H1 (cell line): Measurements from ENCODE around the gene PLCXD1. TPM values are rescaled to one million over a fixed set of nuclear protein-coding genes. Genes with fewer than 3 reads are reported as not detected.
A peak's percentile ranks its signal among the peaks of the same experiment; 100 is the strongest.

Experiments
- CTCF ChIA-PET: fragments of 300-600 bp; sonication (Branson Sonifier 250); formaldehyde crosslinking; loops from one replicate; lab custom pipeline; 2021; ENCODE audit not compliant: partially characterized antibody; lab: Charles Lee
- POLR2A ChIA-PET: fragments of 300-600 bp; sonication (Branson Sonifier 250); formaldehyde crosslinking; loops from one replicate; lab custom pipeline; 2021; ENCODE audit warnings: inconsistent platforms; ENCODE audit not compliant: partially characterized antibody; lab: Charles Lee
- DNase-seq, 2 experiments: peaks; one replicate each; pipeline versions ENCODE4 v3.0.0 to v3.0.0-alpha.2; 2010 to 2022; ENCODE audit warnings: low spot score in 2 of 2, low read depth in 1 of 2, mixed read lengths in 1 of 2
- FAIRE-seq: peaks from 2 replicates; lab custom pipeline; 2011; peaks lifted over from hg19 to GRCh38; lab: Jason Lieb, UNC
- H2AFZ ChIP-seq: 2 replicates; pipeline ENCODE4 v1.8.1; 2012; ENCODE audit warnings: low read length, inconsistent platforms
- H2AK5ac ChIP-seq: 2 replicates; pipeline ENCODE4 v1.6.1; 2013; ENCODE audit warnings: low read depth, low read length
- H2BK120ac ChIP-seq: replicated peaks from 2 replicates; pipeline ENCODE3; 2013; ENCODE audit warnings: low read depth, low read length, inconsistent platforms
- H2BK12ac ChIP-seq: 2 replicates; pipeline ENCODE4 v1.6.1; 2013; ENCODE audit warnings: low read depth, low read length
- H2BK15ac ChIP-seq: 2 replicates; pipeline ENCODE4 v1.6.1; 2013; ENCODE audit warnings: low read length
- H2BK20ac ChIP-seq: 2 replicates; pipeline ENCODE4 v1.6.1; 2013; ENCODE audit warnings: low read length
- H2BK5ac ChIP-seq: 2 replicates; pipeline ENCODE4 v1.6.1; 2013; ENCODE audit warnings: low read depth, low read length
- H3K14ac ChIP-seq: 2 replicates; pipeline ENCODE4 v1.6.1; 2013; ENCODE audit warnings: inconsistent platforms; ENCODE audit not compliant: insufficient read length
- H3K18ac ChIP-seq: 2 replicates; pipeline ENCODE4 v1.6.1; 2013; ENCODE audit warnings: low read length; ENCODE audit errors: extremely low read depth
- H3K23ac ChIP-seq: 2 replicates; pipeline ENCODE4 v1.6.1; 2013; ENCODE audit warnings: inconsistent platforms; ENCODE audit not compliant: insufficient read length
- H3K23me2 ChIP-seq: 2 replicates; pipeline ENCODE4 v1.6.1; 2013; ENCODE audit warnings: low read depth, low read length
- H3K27ac ChIP-seq: 2 replicates; pipeline ENCODE4 v1.6.1; 2011; ENCODE audit warnings: low read depth, low read length, inconsistent platforms
- H3K27me3 ChIP-seq, 4 experiments: replicated peaks in 1 of 4; 1 replicate in 1 of 4; 2 replicates in 3 of 4; pipeline versions ENCODE4 v1.6.1 to v1.8.1; 2011 to 2013; ENCODE audit warnings: low read length in 3 of 4, mild to moderate bottlenecking in 3 of 4, inconsistent platforms in 2 of 4, mixed read lengths in 2 of 4, moderate library complexity in 1 of 4; ENCODE audit not compliant: control insufficient read depth in 3 of 4, insufficient read depth in 3 of 4; ENCODE audit errors: extremely low read depth in 1 of 4
- H3K36me3 ChIP-seq, 4 experiments: 2 replicates each; pipeline versions ENCODE4 v1.6.1 to v1.8.1; 2011 to 2013; ENCODE audit warnings: mild to moderate bottlenecking in 4 of 4, low read length in 3 of 4, moderate library complexity in 2 of 4, control low read depth in 1 of 4, inconsistent platforms in 1 of 4; ENCODE audit not compliant: insufficient read depth in 4 of 4, control insufficient read depth in 2 of 4
- H3K4ac ChIP-seq: replicated peaks from 2 replicates; pipeline ENCODE3; 2013; ENCODE audit warnings: low read length, low read depth, mixed read lengths, inconsistent platforms; ENCODE audit not compliant: insufficient read length
- H3K4me1 ChIP-seq, 4 experiments: replicated peaks in 1 of 4; 1 replicate in 1 of 4; 2 replicates in 3 of 4; pipeline versions ENCODE4 v1.6.1 to v1.8.1; 2011 to 2013; ENCODE audit warnings: low read length in 3 of 4, inconsistent platforms in 2 of 4, mixed read lengths in 1 of 4; ENCODE audit not compliant: insufficient read depth in 4 of 4, control insufficient read depth in 3 of 4
- H3K4me2 ChIP-seq, 2 experiments: 2 replicates each; pipeline versions ENCODE4 v1.6.1 to v1.8.1; 2011 to 2013; ENCODE audit warnings: low read depth in 2 of 2, low read length in 2 of 2, control low read depth in 1 of 2, inconsistent platforms in 1 of 2, mild to moderate bottlenecking in 1 of 2; ENCODE audit not compliant: insufficient read depth in 1 of 2
- H3K4me3 ChIP-seq, 4 experiments: fragments of 200-600, 300-600 bp in 1 of 4; sonication (generic), shearing (Covaris generic), sonication (Bioruptor Twin) in 1 of 4; 2 replicates each; pipeline versions ENCODE4 v1.5.1 to v1.8.1; 2011 to 2016; ENCODE audit warnings: low read length in 4 of 4, low read depth in 3 of 4, control low read depth in 2 of 4, inconsistent platforms in 2 of 4, mild to moderate bottlenecking in 2 of 4, mixed read lengths in 1 of 4, moderate library complexity in 1 of 4; ENCODE audit not compliant: insufficient read depth in 2 of 4; ENCODE audit errors: extremely low read depth in 1 of 4
- H3K56ac ChIP-seq: replicated peaks from 2 replicates; pipeline ENCODE3; 2013; ENCODE audit warnings: low read depth, mild to moderate bottlenecking, mixed read lengths, low read length, inconsistent platforms; ENCODE audit not compliant: insufficient read length
- H3K79me1 ChIP-seq: 2 replicates; pipeline ENCODE4 v1.6.1; 2013; ENCODE audit warnings: low read depth, low read length, control low read depth
- H3K79me2 ChIP-seq, 2 experiments: 2 replicates each; pipeline versions ENCODE4 v1.6.1 to v1.8.1; 2012 to 2013; ENCODE audit warnings: low read length in 2 of 2, mild to moderate bottlenecking in 2 of 2, inconsistent platforms in 1 of 2; ENCODE audit not compliant: insufficient read depth in 2 of 2, control insufficient read depth in 1 of 2
- H3K9ac ChIP-seq, 4 experiments: replicated peaks in 1 of 4; 1 replicate in 1 of 4; 2 replicates in 3 of 4; pipeline versions ENCODE4 v1.6.1 to v1.8.1; 2011 to 2013; ENCODE audit warnings: low read depth in 3 of 4, low read length in 3 of 4, control low read depth in 2 of 4, mild to moderate bottlenecking in 2 of 4, moderate library complexity in 2 of 4, inconsistent platforms in 1 of 4; ENCODE audit errors: extremely low read depth in 1 of 4
- H3K9me3 ChIP-seq, 2 experiments: 2 replicates each; pipeline versions ENCODE4 v1.6.1 to v1.8.1; 2012 to 2013; ENCODE audit warnings: mild to moderate bottlenecking in 2 of 2, moderate library complexity in 2 of 2, control low read depth in 1 of 2, inconsistent platforms in 1 of 2, low read depth in 1 of 2, low read length in 1 of 2, mixed read lengths in 1 of 2; ENCODE audit not compliant: insufficient read depth in 2 of 2
- H4K20me1 ChIP-seq, 2 experiments: replicated peaks in 1 of 2; 2 replicates each; pipeline versions ENCODE3 to v1.8.1; 2011 to 2013; ENCODE audit warnings: inconsistent platforms in 2 of 2, low read length in 2 of 2, mild to moderate bottlenecking in 1 of 2; ENCODE audit not compliant: insufficient read depth in 2 of 2, control insufficient read depth in 1 of 2
- H4K5ac ChIP-seq: 2 replicates; pipeline ENCODE4 v1.6.1; 2013; ENCODE audit warnings: low read length, low read depth, mixed read lengths, inconsistent platforms; ENCODE audit not compliant: insufficient read length
- H4K8ac ChIP-seq: 2 replicates; pipeline ENCODE4 v1.8.0; 2013; ENCODE audit warnings: mild to moderate bottlenecking, moderate library complexity, low read length, inconsistent platforms; ENCODE audit not compliant: insufficient read depth; ENCODE audit errors: extremely low read depth
- H4K91ac ChIP-seq: replicated peaks from 2 replicates; pipeline ENCODE3; 2013; ENCODE audit warnings: low read length, mixed read lengths, inconsistent platforms; ENCODE audit not compliant: insufficient read length
- BACH1 ChIP-seq: IDR thresholded peaks from 2 replicates; pipeline ENCODE4 v1.6.1; 2012; ENCODE audit warnings: low read length, improper control_type of control experiment
- KDM4A ChIP-seq: IDR thresholded peaks from one replicate; pipeline ENCODE4 v1.7.1; 2012; ENCODE audit warnings: low read depth, mild to moderate bottlenecking, moderate library complexity, low read length, inconsistent platforms; ENCODE audit not compliant: severe bottlenecking
- WGBS, 2 experiments: shearing (Covaris generic) in 1 of 2; methylation state at CpG; one replicate each; pipeline versions ENCODE4 v1.1.6 to v1.1.7; 2013 to 2015; ENCODE audit warnings: low lambda C conversion rate in 2 of 2, mixed read lengths in 2 of 2, inconsistent platforms in 1 of 2, low coverage in 1 of 2, missing lambda C conversion rate in 1 of 2; ENCODE audit not compliant: insufficient replicate concordance in 2 of 2, insufficient coverage in 1 of 2, insufficient read length in 1 of 2; ENCODE audit errors: extremely low coverage in 1 of 2, missing lambda C conversion rate in 1 of 2; 5-methylcytosine and 5-hydroxymethylcytosine counted together
- polyA plus RNA-seq, 7 experiments: library from polyadenylated mRNA; depleted of rRNA in 3 of 7; stranded (reverse) in 5 of 7; unstranded in 2 of 7; fragments of >200 nt in 5 of 7; fragments of 200-250 nt in 2 of 7; gene quantifications; 1 replicate in 5 of 7; 2 replicates in 1 of 7; 4 replicates in 1 of 7; pipeline versions ENCODE4 v1.2.1 to v1.2.3, GENCODE V29; 2011 to 2013; ENCODE audit warnings: missing spikeins in 2 of 7, mixed read lengths in 2 of 7
- total RNA-seq: library from RNA; stranded (reverse); fragmentation: NEBNext Ultra II Directional; extraction: Animal tissue kit (Norgen Biotek cat#: 25700); gene quantifications from 2 replicates; pipeline ENCODE4 v1.2.1, GENCODE V29; 2021

The PLCXD1 gene
- total and polyA plus RNA-seq, 2 of the 8 experiments (the other 6 are each of a cell fraction or from before 2014, with no cell fraction given), result 93.6 to 124 TPM

GRCh38 chrX:319579-320125 is 38.5 kb downstream of the PLCXD1 start:
- H3K27me3 ChIP-seq, result no peaks in the 10 kb centered on the region
- H3K4ac ChIP-seq, result no peak overlapping the region
- H3K23me2 ChIP-seq, result peaks cover 10% of the 10 kb centered on the region; the same call in 1 of the 2 replicates
- peak overlapping the region in 3 of 4 experiments; percentile 62 to 94 (median 73); a peak in 5 of 7 replicates for H3K9ac ChIP-seq
- H2AFZ ChIP-seq, result no peak overlapping the region
- no peak for FAIRE-seq
- no peak overlapping the region; the same call in 1 of the 2 replicates for H2BK5ac ChIP-seq
- H4K91ac ChIP-seq, result no peak overlapping the region
- no peak overlapping the region for H4K8ac ChIP-seq
- TF ChIP-seq KDM4A (peak; percentile 6), BACH1 (no peak)
- TF ChIP-seq, all 59 proteins: peak for 1
- ChIA-PET CTCF (no interaction called here), POLR2A (no interaction called here)
- Histone ChIP-seq H3K79me1 (peaks cover 4% of the 10 kb centered on the region), H2BK20ac (no peak overlapping the region), H3K4me3 (peak overlapping the region; percentile 69 to 95 (median 76)), H2BK120ac (no peak overlapping the region), H4K5ac (no peak overlapping the region), H3K4me2 (peak overlapping the region; percentile 65 to 95), H3K56ac (peak overlapping the region; percentile 69), H3K14ac (no peak overlapping the region), H3K18ac (no peak overlapping the region; the same call in 1 of the 2 replicates), H2BK12ac (no peak overlapping the region), H3K4me1 (peaks cover 0 to 6% (median 3%) of the 10 kb centered on the region in 4 experiments; a peak in 3 of 7 replicates), H3K23ac (no peak overlapping the region), H4K20me1 (peaks cover 0 to 6% of the 10 kb centered on the region in 2 experiments), H2AK5ac (no peak overlapping the region), H3K36me3 (peaks cover 3 to 8% (median 5%) of the 10 kb centered on the region in 4 experiments; a peak in 5 of 8 replicates), H3K9me3 (no peaks in the 10 kb centered on the region), H3K27ac (peak overlapping the region; percentile 53; the same call in 1 of the 2 replicates), H3K79me2 (peaks cover 0 to 9% of the 10 kb centered on the region in 2 experiments; a peak in 1 of 4 replicates), H2BK15ac (no peak overlapping the region)
- DNase-seq, result no peak
- WGBS, 2 experiments, result 3% methylated on average over 36 of the region's 41 CpGs; no CpG with 5 or more reads in 1 of the 2 experiments
